OCI-LY7 (cell line): ENCODE results near the gene STAM2. TPM values are rescaled to one million over a fixed set of nuclear protein-coding genes. Genes with fewer than 3 reads are reported as not detected.
"Not testable (repeated sequence)": the region's sequence is repeated elsewhere in the genome, so short reads cannot be mapped to it uniquely, and the experiment has no call there.

Source experiments
- BruUV-seq: library from RNA; stranded (reverse); fragments of 400-500 nt; replicated peaks from 2 replicates; lab custom pipeline; 2021; lab: Mats Ljungman, UMichigan
- CTCF ChIA-PET: fragments of 300-600 bp; sonication (Branson Sonifier 250); formaldehyde crosslinking; loops from one replicate; lab custom pipeline; 2022; ENCODE audit warnings: antibody characterized with exemption; ENCODE audit not compliant: unreplicated experiment; lab: Charles Lee
- POLR2A ChIA-PET: fragments of 300-600 bp; sonication (Branson Sonifier 250); formaldehyde crosslinking; loops from one replicate; lab custom pipeline; 2022; ENCODE audit warnings: antibody characterized with exemption; lab: Charles Lee
- DNase-seq: peaks from one replicate; pipeline ENCODE4 v3.0.0-alpha.2; 2015; ENCODE audit warnings: low spot score
- H2AFZ ChIP-seq: fragments of 200-600 bp; sonication (generic), shearing (Covaris generic); 2 replicates; pipeline ENCODE4 v1.6.1; 2014; ENCODE audit warnings: mild to moderate bottlenecking, antibody characterized with exemption, low read length, moderate library complexity
- H3K27ac ChIP-seq: fragments of 200-600 bp; sonication (generic); 2 replicates; pipeline ENCODE4 v1.5.1; 2014; ENCODE audit warnings: mixed run types, low read depth, mild to moderate bottlenecking, moderate library complexity, low read length, inconsistent platforms; ENCODE audit not compliant: poor library complexity, severe bottlenecking
- H3K36me3 ChIP-seq: fragments of 200-600 bp; sonication (generic); 2 replicates; pipeline ENCODE4 v1.6.1; 2014; ENCODE audit warnings: mild to moderate bottlenecking, antibody characterized with exemption, low read length, moderate library complexity, mixed read lengths; ENCODE audit not compliant: insufficient read depth
- H3K4me1 ChIP-seq: fragments of 200-600 bp; sonication (generic); 2 replicates; pipeline ENCODE4 v1.5.1; 2014; ENCODE audit warnings: mild to moderate bottlenecking, low read length; ENCODE audit not compliant: insufficient read depth, poor library complexity, severe bottlenecking
- H3K4me2 ChIP-seq: fragments of 200-600 bp; sonication (generic); 2 replicates; pipeline ENCODE4 v1.6.1; 2014; ENCODE audit warnings: mild to moderate bottlenecking, low read length
- H3K4me3 ChIP-seq: fragments of 200-600 bp; sonication (generic); 2 replicates; pipeline ENCODE4 v1.5.1; 2014; ENCODE audit warnings: mild to moderate bottlenecking, low read depth, low read length; ENCODE audit not compliant: poor library complexity, severe bottlenecking
- H3K79me2 ChIP-seq: fragments of 200-600 bp; sonication (generic); 2 replicates; pipeline ENCODE4 v1.6.1; 2016; ENCODE audit warnings: low read depth, mild to moderate bottlenecking, low read length, moderate library complexity, mixed read lengths; ENCODE audit not compliant: insufficient read depth
- H3K9me2 ChIP-seq: fragments of 200-600 bp; sonication (generic); 2 replicates; pipeline ENCODE4 v1.6.1; 2016; ENCODE audit warnings: mild to moderate bottlenecking, low read length, mixed read lengths; ENCODE audit not compliant: insufficient read depth
- H3K9me3 ChIP-seq: fragments of 200-600 bp; sonication (generic); 2 replicates; pipeline ENCODE4 v1.6.1; 2014; ENCODE audit warnings: mild to moderate bottlenecking, mixed run types, low read length, mixed read lengths
- H4K20me1 ChIP-seq: fragments of 200-600 bp; sonication (generic); 2 replicates; pipeline ENCODE4 v1.6.1; 2014; ENCODE audit warnings: mild to moderate bottlenecking, antibody characterized with exemption, low read length, moderate library complexity, mixed read lengths; ENCODE audit not compliant: insufficient read depth
- CTCF ChIP-seq: fragments of 200-600 bp; sonication (generic); conservative IDR thresholded peaks from 2 replicates; pipeline ENCODE4 v1.5.1; 2014; ENCODE audit warnings: mild to moderate bottlenecking, antibody characterized with exemption, low read length, moderate library complexity, mixed read lengths
- EZH2phosphoT487 ChIP-seq: fragments of 200-600 bp; sonication (generic); IDR thresholded peaks from 2 replicates; pipeline ENCODE4 v1.6.1; 2018; ENCODE audit warnings: low read depth, borderline replicate concordance, mild to moderate bottlenecking, mixed run types, antibody characterized with exemption, low read length, moderate library complexity, mixed read lengths
- intact Hi-C: fragments of 100-400 bp; cut with micrococcal nuclease; formaldehyde crosslinking; loops from one replicate; pipeline ENCODE4 v1.10.0; 2022; ENCODE audit not compliant: unreplicated experiment
- total RNA-seq, 2 experiments: library from RNA; depleted of rRNA in 1 of 2; stranded (reverse); fragments of >200 nt in 1 of 2; shearing (Covaris generic) in 1 of 2; gene quantifications; 2 replicates each; pipeline ENCODE4 v1.2.3, GENCODE V29; 2014 to 2022

Gene STAM2
- total RNA-seq, 2 experiments from 2014 or later, result 17.7 to 22.1 TPM

- Histone ChIP-seq H3K4me3 (no peak overlapping the region), H3K9me2 (no peaks in the 10 kb centered on the region), H2AFZ (no peak overlapping the region), H3K9me3 (no peaks in the 10 kb centered on the region), H3K4me2 (no peak overlapping the region), H4K20me1 (no peaks in the 10 kb centered on the region), H3K27ac (no peak overlapping the region), H3K4me1 (no peaks in the 10 kb centered on the region), H3K36me3 (no peaks in the 10 kb centered on the region), H3K79me2 (no peaks in the 10 kb centered on the region)
- no peak for DNase-seq
- POLR2A ChIA-PET, result no interaction called here
- TF ChIP-seq EZH2phosphoT487 (no peak), CTCF (no peak)
- BruUV-seq, result no TSS peak
- intact Hi-C loops, result no loop called here
- CTCF ChIA-PET, result no interaction called here
These were observed 82.1 kb downstream of the STAM2 start for GRCh38 chr2:152093464-152093863.

- BruUV-seq, result no TSS peak
These were observed 83.5 kb downstream of the STAM2 start for GRCh38 chr2:152092095-152092494.

GRCh38 chr2:152090726-152091125 lies 84.8 kb downstream of the STAM2 start:
- H3K79me2 ChIP-seq, intact Hi-C loops, H3K9me2 ChIP-seq, CTCF ChIA-PET, H4K20me1 ChIP-seq, H2AFZ ChIP-seq, H3K4me3 ChIP-seq, DNase-seq, BruUV-seq, H3K27ac ChIP-seq, H3K9me3 ChIP-seq, H3K4me2 ChIP-seq, H3K4me1 ChIP-seq, H3K36me3 ChIP-seq: not testable (repeated sequence)
- POLR2A ChIA-PET, result interaction anchor here (0.7 to 0.8 kb wide), 3 partner anchors 21 to 1519 kb away, joined by 3 to 5 read pairs (median 4); no protein-coding TSS in a partner anchor

More at GRCh38 chr2:152092095-152092494, 83.5 kb downstream of the STAM2 start:
- ChIA-PET POLR2A (interaction anchor here (0.7 kb wide), 2 partner anchors 196 to 359 kb away, joined by 3 to 5 read pairs; no protein-coding TSS in a partner anchor), CTCF (no interaction called here)
- Histone ChIP-seq H4K20me1 (no peaks in the 10 kb centered on the region), H3K4me3 (no peak overlapping the region), H3K79me2 (no peaks in the 10 kb centered on the region), H3K36me3 (no peaks in the 10 kb centered on the region), H3K9me3 (no peaks in the 10 kb centered on the region), H3K27ac (no peak overlapping the region), H3K4me2 (no peak overlapping the region), H3K4me1 (no peaks in the 10 kb centered on the region), H2AFZ (no peak overlapping the region), H3K9me2 (no peaks in the 10 kb centered on the region)
- no peak for DNase-seq
- no peak for TF ChIP-seq EZH2phosphoT487
- TF ChIP-seq CTCF, result no peak
- intact Hi-C loops, result no loop called here
